NK-92 (cell line): ENCODE results near the gene NMRAL1.
A peak's percentile ranks its signal among the peaks of the same experiment; 100 is the strongest.

Experiments used
- DNase-seq: peaks from one replicate; lab custom pipeline; 2025; ENCODE audit not compliant: unreplicated experiment; lab: John Stamatoyannopoulos, UW

Gene NMRAL1

GRCh38 chr16:4426722-4427372 lies 47.6 kb downstream of the NMRAL1 start:
- no peak for DNase-seq

DNA sequence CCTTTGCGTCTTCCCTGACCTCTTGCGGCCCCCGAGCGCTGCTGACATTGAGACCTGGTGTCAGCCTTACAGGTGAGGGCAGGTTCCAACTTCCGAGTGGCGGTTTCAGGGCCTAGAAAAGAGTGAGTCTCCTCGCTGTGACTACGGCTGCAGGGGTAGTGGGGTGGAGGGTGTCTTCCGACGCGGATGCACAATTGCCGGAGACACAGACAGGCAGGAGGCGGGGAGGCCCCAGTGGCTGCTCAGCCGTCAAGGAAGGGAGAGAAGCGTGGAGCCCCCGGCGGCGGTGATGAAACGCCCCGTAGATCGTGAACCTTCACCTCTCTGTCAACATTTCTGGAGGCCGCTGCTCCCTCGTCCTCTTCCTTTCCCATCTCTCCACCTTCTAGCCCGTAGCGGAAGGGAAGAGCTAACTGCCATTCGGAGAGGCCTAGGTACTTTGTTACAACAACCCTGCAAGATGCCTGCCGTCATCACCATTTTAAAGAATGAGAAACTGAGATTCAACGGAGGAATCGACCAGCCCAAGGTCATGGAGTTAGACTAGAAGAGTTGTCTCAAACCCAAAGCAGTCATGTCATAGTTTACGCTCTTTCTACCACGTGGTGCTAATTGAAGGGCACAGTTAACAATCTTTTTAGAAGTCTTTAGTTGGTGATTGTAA lies 48.3 kb downstream of the NMRAL1 start:
- no peak for DNase-seq

DNA sequence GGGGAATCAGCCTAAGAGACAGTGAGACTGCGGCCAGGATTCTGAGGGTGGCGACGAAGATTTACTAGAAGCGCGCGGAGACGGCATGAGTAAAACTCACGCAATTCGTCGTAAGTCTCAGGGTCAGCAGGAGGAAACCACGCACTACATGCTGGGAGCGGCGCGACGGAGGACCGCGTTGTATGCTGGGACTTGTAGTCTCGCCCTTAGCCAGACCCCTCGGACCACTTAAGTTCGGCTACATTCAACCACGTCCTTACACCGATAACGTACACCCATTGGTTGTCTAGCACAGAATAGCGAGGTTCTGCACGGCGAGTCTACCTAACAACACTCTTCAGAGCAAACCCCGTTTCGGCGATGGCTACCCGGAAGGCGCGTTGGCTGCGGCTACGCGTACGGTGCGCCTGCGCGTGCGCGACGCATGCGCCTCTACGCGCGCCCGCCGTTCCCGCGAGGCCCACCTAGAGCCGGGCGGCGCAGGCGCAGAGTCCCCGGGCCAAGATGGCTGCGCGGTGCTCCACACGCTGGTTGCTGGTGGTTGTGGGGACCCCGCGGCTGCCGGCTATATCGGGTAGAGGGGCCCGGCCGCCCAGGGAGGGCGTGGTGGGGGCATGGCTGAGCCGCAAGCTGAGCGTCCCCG lies 48.9 kb downstream of the NMRAL1 start, which contains the start of gene DNAJA3:
Gene DNAJA3, plus strand, starts transcription at position 491 of the 643 bp plus-strand sequence. Its CDS starts 14 bp downstream, at position 505.
- peak; percentile 84 for DNase-seq

DNA sequence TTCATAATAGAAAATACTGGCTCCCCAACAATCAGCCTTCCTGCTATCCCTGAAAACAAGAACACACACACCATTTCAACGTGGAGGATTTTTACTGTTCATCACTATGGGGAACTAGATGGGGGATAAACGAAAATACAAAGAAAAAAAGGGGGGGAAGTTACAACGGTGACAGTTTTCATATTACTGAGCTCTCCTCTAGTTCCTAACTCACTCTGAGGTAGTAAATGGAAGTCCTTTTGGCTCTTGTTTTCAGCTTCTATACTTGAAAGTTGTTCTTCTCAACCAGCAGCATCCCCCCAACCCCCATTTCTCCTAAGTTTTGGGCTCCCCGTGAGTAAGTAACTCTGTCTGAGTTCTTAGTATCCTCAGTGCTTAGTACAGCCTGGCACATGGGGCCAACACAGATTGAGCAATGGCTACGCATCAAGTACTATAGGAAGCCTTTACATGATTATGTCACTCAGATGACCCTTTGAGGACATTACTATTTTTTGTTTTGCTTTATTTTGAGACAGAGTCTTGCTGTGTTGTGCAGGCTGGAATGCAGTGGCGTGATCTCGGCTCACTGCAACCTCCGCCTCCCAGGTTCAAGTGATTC lies 53.8 kb downstream of the NMRAL1 start:
- no peak for DNase-seq

- DNase-seq = no peak
Measured at GRCh38 chr16:4419402-4419959, 54.9 kb downstream of the NMRAL1 start.

GRCh38 chr16:4416200-4417032 lies 58.0 kb downstream of the NMRAL1 start, which contains the start of gene CORO7:
Gene CORO7 (minus strand): TSS chr16:4416596. CDS start chr16:4416518, 78 bp downstream.
- DNase-seq = peak; percentile 94

DNA sequence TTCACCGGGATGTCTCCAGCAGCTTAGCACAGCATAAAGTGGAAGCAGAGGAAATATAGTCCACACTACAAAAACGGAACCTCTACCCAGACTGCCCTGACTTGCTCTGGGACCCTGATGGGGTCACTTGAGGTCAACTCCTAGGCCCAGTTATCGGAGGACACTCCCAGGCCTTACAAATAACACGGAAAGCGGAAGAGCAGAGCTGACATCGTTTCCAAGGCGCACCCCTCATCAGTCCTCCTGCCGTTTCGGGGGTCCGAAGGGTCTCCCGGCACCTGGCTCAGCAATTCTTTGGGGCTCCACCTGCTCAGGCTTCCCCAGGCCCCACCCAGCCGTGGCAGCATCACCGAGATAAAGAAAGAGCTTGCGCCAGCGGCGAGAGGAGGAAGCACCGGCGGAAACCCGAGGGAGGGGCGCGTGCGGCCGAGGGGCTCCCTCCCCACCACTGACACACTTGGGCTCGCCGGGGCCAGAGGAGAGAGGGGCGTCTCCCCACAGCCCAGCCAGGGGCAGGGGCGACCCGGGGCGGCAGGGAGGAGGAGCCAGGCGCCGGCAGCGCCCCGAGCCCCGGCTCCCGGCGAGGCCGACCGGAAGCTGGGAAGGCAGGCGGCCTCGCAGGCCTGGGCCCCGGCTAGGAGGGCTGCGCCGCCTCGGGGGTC lies 58.8 kb downstream of the NMRAL1 start:
- no peak for DNase-seq

- no peak for DNase-seq
Measured at GRCh38 chr16:4414187-4414917, 60.1 kb downstream of the NMRAL1 start.

DNA sequence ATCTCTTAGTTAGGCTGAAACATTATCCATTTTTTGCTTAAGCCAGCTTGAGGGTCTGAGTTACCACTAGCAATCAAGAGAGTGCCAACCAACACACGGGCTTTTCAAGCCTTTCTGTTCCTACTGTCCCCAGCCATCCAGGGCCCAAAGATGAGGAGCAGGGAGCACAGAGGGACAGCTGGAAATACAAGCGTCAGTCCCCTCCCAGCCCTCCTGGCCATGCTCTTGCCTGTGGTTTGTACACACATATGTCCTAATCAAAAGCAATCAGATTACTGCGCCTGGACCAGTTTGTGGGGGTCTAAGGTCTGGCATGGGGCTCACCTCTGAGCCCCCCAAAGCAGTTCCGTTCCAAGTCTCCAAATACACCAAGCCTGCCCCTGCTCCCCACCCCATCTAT lies 61.6 kb downstream of the NMRAL1 start:
- DNase-seq = no peak

DNA sequence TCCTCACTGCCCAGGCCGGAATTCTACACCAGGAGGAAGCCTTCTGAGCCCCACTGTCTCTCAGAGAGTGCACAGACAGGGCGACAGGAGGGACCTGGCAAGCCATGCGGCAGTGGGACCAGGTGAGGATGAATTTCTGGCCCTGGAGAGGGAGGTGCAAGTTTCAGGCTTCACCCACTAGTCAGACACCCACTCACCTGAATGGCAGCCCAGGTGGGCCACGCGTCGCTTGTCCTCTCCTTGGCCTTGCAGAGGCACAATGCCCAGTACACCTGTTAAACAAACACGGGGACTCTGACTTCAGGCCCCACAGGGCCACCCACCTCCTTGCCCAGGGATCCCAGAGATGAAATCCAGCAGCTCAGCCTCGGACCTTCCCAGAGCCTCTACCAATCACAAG lies 62.3 kb downstream of the NMRAL1 start:
- DNase-seq = no peak
